BJ (cell line): ENCODE data around the gene SELENOV. TPM values are rescaled to one million over a fixed set of nuclear protein-coding genes. Genes with fewer than 3 reads are reported as not detected.
"Not testable (repeated sequence)": the region's sequence is repeated elsewhere in the genome, so short reads cannot be mapped to it uniquely, and the experiment has no call there.

ENCODE experiments used
- CTCF ChIA-PET: fragments of 350-600 bp; formaldehyde crosslinking; extraction: SDS; loops from one replicate; lab custom pipeline; 2021; ENCODE audit warnings: antibody characterized with exemption, inconsistent platforms; lab: Yijun Ruan, JAX
- POLR2A ChIA-PET: fragments of 300-600 bp; sonication (Branson Sonifier 250); formaldehyde crosslinking; extraction: SDS; loops from one replicate; lab custom pipeline; 2021; ENCODE audit warnings: antibody characterized with exemption; lab: Charles Lee
- DNase-seq: peaks from one replicate; pipeline ENCODE4 v3.0.0-alpha.2; 2011; ENCODE audit warnings: low read depth
- H3K27me3 ChIP-seq: 2 replicates; pipeline ENCODE4 v1.6.0; 2011; ENCODE audit warnings: low read length; ENCODE audit not compliant: control insufficient read depth, insufficient read depth
- H3K36me3 ChIP-seq: 2 replicates; pipeline ENCODE4 v1.5.1; 2011; ENCODE audit warnings: low read length; ENCODE audit not compliant: control insufficient read depth, insufficient read depth
- H3K4me3 ChIP-seq: 2 replicates; pipeline ENCODE4 v1.5.1; 2011; ENCODE audit warnings: low read depth, mild to moderate bottlenecking, control low read depth, low read length
- CTCF ChIP-seq: IDR thresholded peaks from 2 replicates; pipeline ENCODE4 v1.5.1; 2011; ENCODE audit warnings: low read depth, mild to moderate bottlenecking, control low read depth, inconsistent platforms, low read length, moderate library complexity; ENCODE audit not compliant: insufficient read depth
- polyA plus RNA-seq: library from polyadenylated mRNA; depleted of rRNA; stranded (reverse); fragments of >200 nt; gene quantifications from 2 replicates; pipeline ENCODE4 v1.2.3, GENCODE V29; 2011

The SELENOV gene
- polyA plus RNA-seq, 1 experiment, result not detected

- DNase-seq, result no peak
- H3K27me3 ChIP-seq, result no peaks in the 10 kb centered on the region
- H3K4me3 ChIP-seq, result no peak overlapping the region
- ChIA-PET POLR2A (no interaction called here), CTCF (interaction anchor here (0.6 to 2.9 kb wide), 26 partner anchors 9 to 451 kb away, joined by 3 to 33 read pairs (median 6); partner anchors contain the start of genes EID2B, RPS16 and SUPT5H)
- peaks cover 62% of the 10 kb centered on the region for H3K36me3 ChIP-seq
- TF ChIP-seq CTCF, result peak; percentile 93
Measured at GRCh38 chr19:39474139-39474620, 40.8 kb upstream of the SELENOV start.

GRCh38 chr19:39475748-39476147, 39.2 kb upstream of the SELENOV start:
- Histone ChIP-seq H3K36me3 (peaks cover 47% of the 10 kb centered on the region), H3K27me3 (no peaks in the 10 kb centered on the region), H3K4me3 (no peak overlapping the region)
- no peak for DNase-seq
- POLR2A ChIA-PET, result no interaction called here
- CTCF ChIA-PET, result interaction anchor here (1.4 to 2.9 kb wide), 7 partner anchors 11 to 78 kb away, joined by 3 to 33 read pairs (median 13); partner anchors contain the start of gene EID2B
- no peak for TF ChIP-seq CTCF

GRCh38 chr19:39479319-39479801, 35.6 kb upstream of the SELENOV start:
- H3K4me3 ChIP-seq, DNase-seq, CTCF ChIA-PET, POLR2A ChIA-PET, H3K27me3 ChIP-seq: not testable (repeated sequence)
- peaks cover 17% of the 10 kb centered on the region for H3K36me3 ChIP-seq

GRCh38 chr19:39479916-39480315, 35.0 kb upstream of the SELENOV start:
- ChIA-PET CTCF (interaction anchor here (0.5 to 1.2 kb wide), 4 partner anchors 8 to 53 kb away, joined by 3 read pairs; partner anchors contain the start of gene EID2B), POLR2A (interaction anchor here (0.5 kb wide), 1 partner anchor 956 kb away, joined by 14 read pairs; no protein-coding TSS in a partner anchor)
- DNase-seq, result no peak
- Histone ChIP-seq H3K4me3 (no peak overlapping the region), H3K36me3 (peaks cover 11% of the 10 kb centered on the region), H3K27me3 (no peaks in the 10 kb centered on the region)
- no peak for TF ChIP-seq CTCF

GRCh38 chr19:39480337-39481228, 34.4 kb upstream of the SELENOV start, which contains the start of gene TIMM50:
Gene TIMM50 (plus strand): TSS chr19:39480838. CDS start chr19:39480854, 16 bp downstream.
- no peak for TF ChIP-seq CTCF
- Histone ChIP-seq H3K4me3 (peak within 1 kb of the TSS; percentile 91), H3K27me3 (no peaks in the 10 kb centered on the region), H3K36me3 (peaks cover 8% of the 10 kb centered on the region)
- POLR2A ChIA-PET, result interaction anchor here (0.5 to 0.7 kb wide), 4 partner anchors 51 to 957 kb away, joined by 4 to 14 read pairs (median 7); no protein-coding TSS in a partner anchor
- peak; percentile 59 for DNase-seq
- CTCF ChIA-PET, result interaction anchor here (0.5 to 1.2 kb wide), 5 partner anchors 9 to 377 kb away, joined by 3 read pairs; partner anchors contain the start of gene EID2B
